Epithelial cell of alveolus of lung (primary cell): ENCODE data around the gene PATL2. TPM values are rescaled to one million over a fixed set of nuclear protein-coding genes. Genes with fewer than 3 reads are reported as not detected.

Source experiments
- total RNA-seq: library from RNA; depleted of rRNA; stranded (reverse); fragments of >200 nt; gene quantifications from 2 replicates; pipeline ENCODE4 v1.2.1, GENCODE V29; 2015

Gene PATL2
- not detected in 2 replicates for total RNA-seq

DNA sequence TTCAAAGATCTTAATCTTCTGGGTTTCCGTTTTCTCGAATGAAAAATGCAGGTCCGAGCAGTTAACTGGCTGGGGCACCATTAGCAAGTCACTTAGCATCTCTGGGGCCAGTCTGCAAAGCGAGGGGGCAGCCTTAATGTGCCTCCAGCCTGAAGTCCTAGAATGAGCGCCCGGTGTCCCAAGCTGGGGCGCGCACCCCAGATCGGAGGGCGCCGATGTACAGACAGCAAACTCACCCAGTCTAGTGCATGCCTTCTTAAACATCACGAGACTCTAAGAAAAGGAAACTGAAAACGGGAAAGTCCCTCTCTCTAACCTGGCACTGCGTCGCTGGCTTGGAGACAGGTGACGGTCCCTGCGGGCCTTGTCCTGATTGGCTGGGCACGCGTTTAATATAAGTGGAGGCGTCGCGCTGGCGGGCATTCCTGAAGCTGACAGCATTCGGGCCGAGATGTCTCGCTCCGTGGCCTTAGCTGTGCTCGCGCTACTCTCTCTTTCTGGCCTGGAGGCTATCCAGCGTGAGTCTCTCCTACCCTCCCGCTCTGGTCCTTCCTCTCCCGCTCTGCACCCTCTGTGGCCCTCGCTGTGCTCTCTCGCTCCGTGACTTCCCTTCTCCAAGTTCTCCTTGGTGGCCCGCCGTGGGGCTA, at the start of gene PATL2, which contains the start of gene B2M:
TSS of gene PATL2 (minus strand) at position 228 of the 647 bp plus-strand sequence. CDS start 34,833 bp downstream, outside the sequence.
TSS of gene B2M (plus strand) at position 422 of the 647 bp plus-strand sequence. CDS start at position 452, 30 bp downstream.

DNA sequence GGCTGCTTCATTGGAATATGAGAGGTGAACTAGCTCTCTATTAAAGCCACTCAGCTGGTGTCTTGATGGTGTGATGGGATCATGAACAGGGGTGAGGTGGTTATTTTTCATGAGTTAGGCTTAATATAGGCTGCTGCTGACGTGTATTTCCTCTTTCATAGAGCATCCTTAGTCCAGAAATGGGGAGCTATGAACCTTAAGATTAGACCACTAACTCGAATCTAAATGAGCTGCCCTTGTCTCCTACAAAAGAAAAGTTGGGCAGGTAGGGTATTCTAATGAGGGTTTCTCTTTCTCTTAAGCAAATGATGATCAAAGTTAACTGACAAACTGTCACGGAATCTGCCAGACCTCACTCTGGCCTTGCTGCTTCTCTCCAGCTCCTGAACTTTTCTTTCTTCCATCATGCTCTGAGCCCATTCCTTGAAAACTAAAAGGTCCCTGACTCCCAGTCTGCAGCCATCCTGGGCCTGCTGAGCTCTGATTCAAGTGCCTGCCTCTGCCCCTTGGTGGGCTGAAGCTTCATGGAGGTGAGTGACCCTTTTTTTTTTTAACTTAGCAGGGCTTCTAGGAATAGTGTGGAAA, 25.1 kb upstream of the PATL2 start, which contains the start of gene TRIM69:
TSS of gene TRIM69 (plus strand) at position 348 of the 585 bp plus-strand sequence. CDS start at position 525, 177 bp downstream.

DNA sequence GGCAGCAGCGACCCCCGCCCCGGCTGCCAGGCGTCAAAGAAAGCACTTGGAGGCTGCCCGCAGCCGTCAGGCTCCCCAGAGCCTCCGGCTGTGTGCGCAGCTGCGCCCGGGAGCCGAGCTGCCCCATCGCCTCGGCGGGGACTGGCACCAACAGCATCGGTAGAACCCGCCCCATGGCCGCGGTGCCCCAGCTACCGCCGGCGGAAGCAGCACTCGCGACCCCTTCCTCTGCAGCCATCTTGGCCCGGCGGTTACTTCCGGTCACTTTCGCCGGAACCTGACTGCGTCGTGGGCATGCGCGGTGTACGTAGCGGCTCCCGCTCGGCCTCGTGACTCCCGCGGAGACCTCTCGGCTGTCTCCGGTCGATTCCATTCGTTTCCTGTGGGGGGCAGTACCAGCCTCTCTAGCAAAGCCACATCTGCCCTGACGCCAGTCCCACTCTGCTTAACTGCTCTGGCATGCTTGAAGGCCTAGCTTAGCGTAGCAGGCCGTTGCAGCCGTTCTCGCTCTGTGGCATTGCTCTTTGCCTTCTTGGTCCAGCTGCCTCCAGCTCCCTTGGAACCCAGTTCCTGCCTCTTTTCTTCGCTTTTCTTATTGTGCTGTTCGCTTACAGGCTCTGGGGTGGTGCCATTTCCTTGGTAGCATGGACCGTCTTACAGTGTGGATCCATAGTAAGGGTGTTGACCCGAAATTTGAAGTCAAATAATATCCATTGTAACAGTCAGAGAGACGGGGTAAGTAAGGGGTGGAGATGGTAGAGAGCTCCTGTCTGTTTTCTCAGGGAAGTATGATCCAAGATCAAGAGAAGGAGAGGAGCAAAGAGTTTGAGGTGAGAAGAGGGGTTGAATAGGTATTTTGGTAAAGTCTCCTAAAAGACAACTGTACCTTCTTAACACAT, 47.5 kb downstream of the PATL2 start, which contains the start of gene SPG11:
TSS of gene SPG11 (minus strand) at position 253 of the 899 bp plus-strand sequence. CDS start at position 238, 15 bp downstream.

Other genes starting within 250 kb of the PATL2 start
- 32.7 and 36.7 TPM in 2 replicates for gene EIF3J, start 174.2 kb downstream of the PATL2 start, total RNA-seq
- gene SPG11, start 47.7 kb downstream of the PATL2 start, total RNA-seq: 34.8 and 42.8 TPM in 2 replicates
- gene B2M, start 194 bp upstream of the PATL2 start, total RNA-seq: 1,994 and 2,601 TPM in 2 replicates
- gene TRIM69, start 25.2 kb upstream of the PATL2 start, total RNA-seq: 8.5 and 15.9 TPM in 2 replicates
- gene TERB2, start 245.4 kb upstream of the PATL2 start, total RNA-seq: not detected in 2 replicates